ENCODE data around the gene SS18L1. TPM values are rescaled to one million over a fixed set of nuclear protein-coding genes. Genes with fewer than 3 reads are reported as not detected.

The SS18L1 gene
- total and polyA plus RNA-seq, 2 experiments from 2014 or later, result 6.5 to 32.6 TPM

- H2AFZ ChIP-seq, result no peak overlapping the region
- H3K27ac ChIP-seq (ENCODE audit: low read depth), result peak overlapping the region; percentile 3; the same call in 1 of the 2 replicates
- H3K36me3 ChIP-seq (ENCODE audit: insufficient read depth), result no peaks in the 10 kb centered on the region; the same call in 1 of the 2 replicates
- Mint-ChIP-seq H3K27ac (peak overlapping the region; percentile 80), H3K4me1 (peaks cover 54% of the 10 kb centered on the region), H3K9me3 (peaks cover 7% of the 10 kb centered on the region; the same call in 2 of the 3 replicates), H3K36me3 (ENCODE audit: low read depth) (peaks cover 49% of the 10 kb centered on the region), H3K4me3 (no peak overlapping the region; the same call in 2 of the 3 replicates), H3K27me3 (ENCODE audit: insufficient read depth, low read depth, poor library complexity) (peaks cover 22% of the 10 kb centered on the region)
- peak; percentile 63 for ATAC-seq
- H3K27me3 ChIP-seq (ENCODE audit: insufficient read depth), result no peaks in the 10 kb centered on the region
- no peak overlapping the region for H3K4me3 ChIP-seq
- H3K79me2 ChIP-seq (replicated peaks; ENCODE audit: insufficient read depth), result peaks cover 96% of the 10 kb centered on the region
- TF ChIP-seq STAT1 (IDR thresholded peaks at IDR 0.05; ENCODE audit: unreplicated experiment), result no peak
- no peak for TF ChIP-seq CTCF (conservative IDR thresholded peaks at IDR 0.05; ENCODE audit: low read depth in 2 of 2)
- no peak for TF ChIP-seq EZH2 (IDR thresholded peaks at IDR 0.05; ENCODE audit: low read depth, unreplicated experiment)
- peaks cover 9% of the 10 kb centered on the region; the same call in 1 of the 2 replicates for H3F3A ChIP-seq (replicated peaks; ENCODE audit: low read depth)
- DNase-seq (ENCODE audit: low spot score), result peak; percentile 79
- H3K9me2 ChIP-seq (ENCODE audit: insufficient read depth), result no peaks in the 10 kb centered on the region
- H3K4me1 ChIP-seq (ENCODE audit: insufficient read depth), result peaks cover 14% of the 10 kb centered on the region
- H4K20me1 ChIP-seq (replicated peaks; ENCODE audit: insufficient read depth), result peaks cover 35% of the 10 kb centered on the region
- 0 out of 2 replicates have a peak overlapping the region, but pooled peaks have one; percentile 51 for H3K4me2 ChIP-seq
These were observed 6.2 kb downstream of the SS18L1 start for GRCh38 chr20:62149532-62150309.

- Histone ChIP-seq H3K9me2 (ENCODE audit: insufficient read depth) (no peaks in the 10 kb centered on the region), H3K36me3 (ENCODE audit: insufficient read depth) (no peaks in the 10 kb centered on the region; the same call in 1 of the 2 replicates), H3K79me2 (replicated peaks; ENCODE audit: insufficient read depth) (peaks cover 96% of the 10 kb centered on the region), H3K4me2 (no peak overlapping the region), H3K27ac (ENCODE audit: low read depth) (0 out of 2 replicates have a peak overlapping the region, but pooled peaks have one; percentile 3), H3K27me3 (ENCODE audit: insufficient read depth) (no peaks in the 10 kb centered on the region), H4K20me1 (replicated peaks; ENCODE audit: insufficient read depth) (peaks cover 35% of the 10 kb centered on the region), H2AFZ (no peak overlapping the region), H3F3A (replicated peaks; ENCODE audit: low read depth) (0 out of 2 replicates have a peak, but pooled peaks cover 7% of the 10 kb centered on the region), H3K4me1 (ENCODE audit: insufficient read depth) (peaks cover 14% of the 10 kb centered on the region), H3K4me3 (no peak overlapping the region)
- peaks cover 7% of the 10 kb centered on the region; the same call in 2 of the 3 replicates for H3K9me3 Mint-ChIP-seq
- DNase-seq (ENCODE audit: low spot score) (no peak), ATAC-seq (no peak)
- no peak overlapping the region for H3K27ac Mint-ChIP-seq
- H3K4me3 Mint-ChIP-seq, result peak overlapping the region; percentile 27; the same call in 1 of the 3 replicates
- peaks cover 55% of the 10 kb centered on the region for H3K4me1 Mint-ChIP-seq
- H3K36me3 Mint-ChIP-seq (ENCODE audit: low read depth), result peaks cover 49% of the 10 kb centered on the region
- H3K27me3 Mint-ChIP-seq (ENCODE audit: insufficient read depth, low read depth, poor library complexity), result peaks cover 23% of the 10 kb centered on the region
- no peak for TF ChIP-seq NANOG (IDR thresholded peaks at IDR 0.05; ENCODE audit: borderline replicate concordance)
- TF ChIP-seq EZH2phosphoT487 (IDR thresholded peaks at IDR 0.05; ENCODE audit: unreplicated experiment), result no peak
- no peak for TF ChIP-seq CTCF (conservative IDR thresholded peaks at IDR 0.05; ENCODE audit: low read depth in 2 of 2)
- TF ChIP-seq REST (IDR thresholded peaks at IDR 0.05; ENCODE audit: unreplicated experiment), result no peak
- no peak for TF ChIP-seq JUNB (IDR thresholded peaks at IDR 0.05; ENCODE audit: unreplicated experiment)
- no peak for TF ChIP-seq ZNF331 (CRISPR knock-in tag; IDR thresholded peaks at IDR 0.05; ENCODE audit: low read depth)
- no peak for TF ChIP-seq CREB1 (CRISPR knock-in tag; IDR thresholded peaks at IDR 0.05; ENCODE audit: low read depth)
- no peak for TF ChIP-seq EZH2 (IDR thresholded peaks at IDR 0.05; ENCODE audit: low read depth, unreplicated experiment)
These were observed 6.7 kb downstream of the SS18L1 start for GRCh38 chr20:62150310-62150575.
